A172 (cell line): ENCODE measurements around the gene LRRN3. TPM values are rescaled to one million over a fixed set of nuclear protein-coding genes. Genes with fewer than 3 reads are reported as not detected.
A peak's percentile ranks its signal among the peaks of the same experiment; 100 is the strongest.

ENCODE experiments used
- DNase-seq: peaks from one replicate; pipeline ENCODE4 v3.0.0-alpha.2; 2015; ENCODE audit warnings: low spot score
- total RNA-seq: library from RNA; depleted of rRNA; stranded (reverse); fragments of >200 nt; shearing (Covaris generic); gene quantifications from 2 replicates; pipeline ENCODE4 v1.2.3, GENCODE V29; 2014

Gene LRRN3
- total RNA-seq, 1 experiment from 2014 or later, result not detected

- DNase-seq, result no peak
Observed at GRCh38 chr7:111077001-111077400, 13.9 kb upstream of the LRRN3 start.

GRCh38 chr7:111080495-111081105 is 10.3 kb upstream of the LRRN3 start:
- no peak for DNase-seq

GRCh38 chr7:111081546-111082267 is 9.2 kb upstream of the LRRN3 start:
- no peak for DNase-seq

GRCh38 chr7:111082351-111082750 is 8.6 kb upstream of the LRRN3 start:
- no peak for DNase-seq

- no peak for DNase-seq
Observed at GRCh38 chr7:111083413-111083812, 7.5 kb upstream of the LRRN3 start.

GRCh38 chr7:111085356-111085755 is 5.6 kb upstream of the LRRN3 start:
- no peak for DNase-seq

GRCh38 chr7:111086532-111086931 is 4.4 kb upstream of the LRRN3 start:
- DNase-seq, result no peak

- DNase-seq, result no peak
Observed at GRCh38 chr7:111088328-111088727, 2.6 kb upstream of the LRRN3 start.

- DNase-seq, result peak; percentile 48
Observed at GRCh38 chr7:111089822-111090426, 1.0 kb upstream of the LRRN3 start.

GRCh38 chr7:111091593-111092358 is 849 bp downstream of the LRRN3 start:
- DNase-seq, result no peak

GRCh38 chr7:111092406-111093236 is 1.7 kb downstream of the LRRN3 start:
- no peak for DNase-seq

- DNase-seq, result no peak
Observed at GRCh38 chr7:111093496-111093895, 2.6 kb downstream of the LRRN3 start.

- DNase-seq, result no peak
Observed at GRCh38 chr7:111094419-111094818, 3.5 kb downstream of the LRRN3 start.

GRCh38 chr7:111096997-111097396 is 6.1 kb downstream of the LRRN3 start:
- no peak for DNase-seq

- no peak for DNase-seq
Observed at GRCh38 chr7:111098011-111098925, 7.3 kb downstream of the LRRN3 start.

- DNase-seq, result no peak
Observed at GRCh38 chr7:111098926-111099250, 8.0 kb downstream of the LRRN3 start.

GRCh38 chr7:111101856-111102646 is 11.1 kb downstream of the LRRN3 start:
- no peak for DNase-seq

GRCh38 chr7:111103136-111103535 is 12.2 kb downstream of the LRRN3 start:
- no peak for DNase-seq

- DNase-seq, result no peak
Observed at GRCh38 chr7:111103678-111104274, 12.8 kb downstream of the LRRN3 start.
